WTC11 (cell line): Measurements from ENCODE around the gene TUBA3E. TPM values are rescaled to one million over a fixed set of nuclear protein-coding genes. Genes with fewer than 3 reads are reported as not detected.
"Not testable (repeated sequence)": the region's sequence is repeated elsewhere in the genome, so short reads cannot be mapped to it uniquely, and the experiment has no call there.

Source experiments
- ATAC-seq: fragments of 200-7000 bp; cut with Tn5 transposase; 2 replicates; pipeline ENCODE4 v1.10.0; 2021; ENCODE audit warnings: mild to moderate bottlenecking, moderate library complexity
- CTCF ChIA-PET: fragments of 300-600 bp; sonication (Branson Sonifier 250); formaldehyde crosslinking; loops from one replicate; lab custom pipeline; 2021; ENCODE audit warnings: antibody characterized with exemption; lab: Charles Lee
- POLR2A ChIA-PET: fragments of 350-600 bp; sonication (Branson Sonifier 250); formaldehyde crosslinking; loops from one replicate; lab custom pipeline; 2021; ENCODE audit warnings: antibody characterized with exemption; lab: Charles Lee
- DNase-seq: peaks from one replicate; pipeline ENCODE4 v3.0.0; 2021; ENCODE audit warnings: low spot score
- H3K27ac Mint-ChIP-seq: 2 replicates; pipeline ENCODE4 v1.8.0; 2021; ENCODE audit warnings: mixed read lengths
- H3K27me3 Mint-ChIP-seq: 2 replicates; pipeline ENCODE4 v1.8.0; 2021; ENCODE audit warnings: low read depth, mild to moderate bottlenecking, moderate library complexity, mixed read lengths
- H3K36me3 Mint-ChIP-seq: 2 replicates; pipeline ENCODE4 v1.8.0; 2021; ENCODE audit warnings: mixed read lengths
- H3K4me1 Mint-ChIP-seq: 2 replicates; pipeline ENCODE4 v1.8.0; 2022; ENCODE audit warnings: mixed read lengths
- H3K4me3 Mint-ChIP-seq: 2 replicates; pipeline ENCODE4 v1.8.0; 2021; ENCODE audit warnings: mild to moderate bottlenecking, moderate library complexity, mixed read lengths
- H3K9me3 Mint-ChIP-seq: 2 replicates; pipeline ENCODE4 v1.8.0; 2021; ENCODE audit warnings: mixed read lengths
- AR ChIP-seq: fragments of 250-450 bp; sonication (Bioruptor Pico); IDR thresholded peaks from 2 replicates; pipeline ENCODE4 v1.9.0; 2021; ENCODE audit warnings: mild to moderate bottlenecking
- CDX4 ChIP-seq: fragments of 250-450 bp; sonication (Bioruptor Pico); IDR thresholded peaks from 2 replicates; pipeline ENCODE4 v1.9.0; 2021; ENCODE audit warnings: moderate library complexity, mild to moderate bottlenecking, inconsistent platforms, borderline replicate concordance
- CREB1 ChIP-seq: sonication (generic); formaldehyde crosslinking; IDR thresholded peaks from 2 replicates; pipeline ENCODE4 v1.8.0; 2023; ENCODE audit warnings: mild to moderate bottlenecking, missing genetic modification reagents
- E2F5 ChIP-seq: sonication (generic); formaldehyde crosslinking; IDR thresholded peaks from 2 replicates; pipeline ENCODE4 v1.8.1; 2022; ENCODE audit warnings: mild to moderate bottlenecking, moderate library complexity, missing genetic modification reagents
- MYBL2 ChIP-seq: sonication (generic); formaldehyde crosslinking; IDR thresholded peaks from 2 replicates; pipeline ENCODE4 v1.8.1; 2023; ENCODE audit warnings: mild to moderate bottlenecking, moderate library complexity, missing genetic modification reagents
- NFATC4 ChIP-seq: fragments of 250-450 bp; sonication (Bioruptor Pico); IDR thresholded peaks from 2 replicates; pipeline ENCODE4 v1.9.0; 2021; ENCODE audit warnings: mild to moderate bottlenecking
- OVOL2 ChIP-seq: fragments of 250-450 bp; sonication (Bioruptor Pico); IDR thresholded peaks from 2 replicates; pipeline ENCODE4 v1.9.0; 2021; ENCODE audit warnings: mild to moderate bottlenecking, borderline replicate concordance
- SMAD4 ChIP-seq: sonication (generic); formaldehyde crosslinking; IDR thresholded peaks from 2 replicates; pipeline ENCODE4 v1.8.0; 2022; ENCODE audit warnings: mild to moderate bottlenecking, missing genetic modification reagents
- ZNF138 ChIP-seq: sonication (generic); formaldehyde crosslinking; conservative IDR thresholded peaks from 2 replicates; pipeline ENCODE4 v1.8.1; 2022; ENCODE audit warnings: mild to moderate bottlenecking, moderate library complexity, missing genetic modification reagents
- ZNF263 ChIP-seq: sonication (generic); formaldehyde crosslinking; IDR thresholded peaks from 2 replicates; pipeline ENCODE4 v1.8.1; 2022; ENCODE audit warnings: low read depth, mild to moderate bottlenecking, moderate library complexity, missing genetic modification reagents
- total RNA-seq: library from RNA; stranded (reverse); gene quantifications from 3 replicates; pipeline ENCODE4 v1.2.3, GENCODE V29; 2021
- TF ChIP-seq, protein P1 (sequence below): sonication (generic); formaldehyde crosslinking; IDR thresholded peaks from 2 replicates; pipeline ENCODE4 v1.8.1; 2023; ENCODE audit warnings: mild to moderate bottlenecking, missing genetic modification reagents, moderate library complexity
- TF ChIP-seq, protein P2 (sequence below): fragments of 250-450 bp; sonication (Bioruptor Pico); IDR thresholded peaks from 2 replicates; pipeline ENCODE4 v1.8.0; 2021; ENCODE audit warnings: mild to moderate bottlenecking
- TF ChIP-seq, protein P3 (sequence below): sonication (generic); formaldehyde crosslinking; IDR thresholded peaks from 2 replicates; pipeline ENCODE4 v1.8.0; 2023; ENCODE audit warnings: missing genetic modification reagents
- TF ChIP-seq, protein P4 (sequence below): fragments of 250-450 bp; sonication (Bioruptor Pico); conservative IDR thresholded peaks from 2 replicates; pipeline ENCODE4 v1.9.0; 2021; ENCODE audit warnings: mild to moderate bottlenecking

The TUBA3E gene
- total RNA-seq, 1 experiment from 2014 or later, result not detected

- CTCF ChIA-PET, result interaction anchor here (0.7 kb wide), 1 partner anchor 191 kb away, joined by 4 read pairs; no protein-coding TSS in a partner anchor
- Mint-ChIP-seq H3K27ac (no peak overlapping the region), H3K36me3 (peaks cover 18% of the 10 kb centered on the region), H3K9me3 (no peaks in the 10 kb centered on the region), H3K4me3 (no peak overlapping the region), H3K4me1 (peaks cover 3% of the 10 kb centered on the region), H3K27me3 (no peaks in the 10 kb centered on the region)
- DNase-seq (no peak), ATAC-seq (no peak)
- POLR2A ChIA-PET, result no interaction called here
- no peak for TF ChIP-seq OVOL2 (CRISPR knock-in tag)
- no peak for TF ChIP-seq NFATC4 (CRISPR knock-in tag)
- TF ChIP-seq ZNF263 (CRISPR knock-in tag), result no peak
- TF ChIP-seq ZNF138 (CRISPR knock-in tag), result no peak
- TF ChIP-seq, protein P1, sequence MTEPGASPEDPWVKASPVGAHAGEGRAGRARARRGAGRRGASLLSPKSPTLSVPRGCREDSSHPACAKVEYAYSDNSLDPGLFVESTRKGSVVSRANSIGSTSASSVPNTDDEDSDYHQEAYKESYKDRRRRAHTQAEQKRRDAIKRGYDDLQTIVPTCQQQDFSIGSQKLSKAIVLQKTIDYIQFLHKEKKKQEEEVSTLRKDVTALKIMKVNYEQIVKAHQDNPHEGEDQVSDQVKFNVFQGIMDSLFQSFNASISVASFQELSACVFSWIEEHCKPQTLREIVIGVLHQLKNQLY, result no peak
- no peak for TF ChIP-seq AR (CRISPR knock-in tag)
- no peak for TF ChIP-seq MYBL2 (CRISPR knock-in tag)
- TF ChIP-seq, protein P2, sequence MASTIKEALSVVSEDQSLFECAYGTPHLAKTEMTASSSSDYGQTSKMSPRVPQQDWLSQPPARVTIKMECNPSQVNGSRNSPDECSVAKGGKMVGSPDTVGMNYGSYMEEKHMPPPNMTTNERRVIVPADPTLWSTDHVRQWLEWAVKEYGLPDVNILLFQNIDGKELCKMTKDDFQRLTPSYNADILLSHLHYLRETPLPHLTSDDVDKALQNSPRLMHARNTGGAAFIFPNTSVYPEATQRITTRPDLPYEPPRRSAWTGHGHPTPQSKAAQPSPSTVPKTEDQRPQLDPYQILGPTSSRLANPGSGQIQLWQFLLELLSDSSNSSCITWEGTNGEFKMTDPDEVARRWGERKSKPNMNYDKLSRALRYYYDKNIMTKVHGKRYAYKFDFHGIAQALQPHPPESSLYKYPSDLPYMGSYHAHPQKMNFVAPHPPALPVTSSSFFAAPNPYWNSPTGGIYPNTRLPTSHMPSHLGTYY, result no peak
- TF ChIP-seq, protein P3, sequence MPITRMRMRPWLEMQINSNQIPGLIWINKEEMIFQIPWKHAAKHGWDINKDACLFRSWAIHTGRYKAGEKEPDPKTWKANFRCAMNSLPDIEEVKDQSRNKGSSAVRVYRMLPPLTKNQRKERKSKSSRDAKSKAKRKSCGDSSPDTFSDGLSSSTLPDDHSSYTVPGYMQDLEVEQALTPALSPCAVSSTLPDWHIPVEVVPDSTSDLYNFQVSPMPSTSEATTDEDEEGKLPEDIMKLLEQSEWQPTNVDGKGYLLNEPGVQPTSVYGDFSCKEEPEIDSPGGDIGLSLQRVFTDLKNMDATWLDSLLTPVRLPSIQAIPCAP (CRISPR knock-in tag), result no peak
- TF ChIP-seq, protein P4, sequence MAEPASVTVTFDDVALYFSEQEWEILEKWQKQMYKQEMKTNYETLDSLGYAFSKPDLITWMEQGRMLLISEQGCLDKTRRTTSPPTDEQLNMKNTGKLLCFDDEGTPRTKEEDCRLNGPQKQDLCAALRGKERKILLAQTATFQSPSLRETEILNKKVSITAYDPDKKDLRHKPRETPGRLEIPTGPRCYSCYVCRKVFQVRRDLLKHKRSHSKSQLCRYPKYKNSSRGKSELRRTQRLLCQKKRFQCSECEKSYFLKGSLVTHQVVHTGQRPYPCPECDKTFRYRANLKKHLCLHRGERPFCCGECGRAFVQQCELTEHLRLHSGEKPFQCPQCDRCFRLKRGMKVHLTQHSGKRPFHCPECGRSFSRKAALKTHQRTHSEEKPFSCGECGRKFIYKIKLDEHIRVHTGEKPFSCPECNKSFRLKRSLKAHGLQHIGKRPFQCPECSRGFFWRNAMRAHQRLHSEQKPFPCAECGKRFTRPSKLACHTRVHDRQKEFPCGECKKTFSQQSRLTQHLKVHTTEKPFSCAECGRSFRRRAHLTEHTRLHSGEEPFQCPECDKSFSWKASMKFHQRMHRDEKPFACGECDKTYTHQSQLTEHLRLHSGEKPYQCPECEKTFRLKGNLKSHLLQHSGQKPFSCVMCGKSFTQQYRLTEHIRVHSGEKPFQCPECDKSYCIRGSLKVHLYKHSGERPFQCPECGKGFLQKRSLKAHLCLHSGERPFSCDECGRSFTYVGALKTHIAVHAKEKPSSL, result no peak
- TF ChIP-seq SMAD4 (CRISPR knock-in tag), result no peak
- TF ChIP-seq CREB1 (CRISPR knock-in tag), result no peak
- TF ChIP-seq CDX4, result no peak
- TF ChIP-seq E2F5, result no peak
Measured at GRCh38 chr2:130160131-130160530, 38.1 kb downstream of the TUBA3E start.

- H3K27ac Mint-ChIP-seq, H3K4me1 Mint-ChIP-seq, POLR2A ChIA-PET, ATAC-seq, DNase-seq, H3K9me3 Mint-ChIP-seq, H3K4me3 Mint-ChIP-seq, H3K27me3 Mint-ChIP-seq: not testable (repeated sequence)
- CTCF ChIA-PET, result interaction anchor here (0.7 kb wide), 1 partner anchor 192 kb away, joined by 4 read pairs; no protein-coding TSS in a partner anchor
- H3K36me3 Mint-ChIP-seq, result peaks cover 13% of the 10 kb centered on the region
Measured at GRCh38 chr2:130159376-130159775, 38.9 kb downstream of the TUBA3E start.
